KG1 (cell line): ENCODE data around the gene BMP8B.
"Not testable (repeated sequence)": the region's sequence is repeated elsewhere in the genome, so short reads cannot be mapped to it uniquely, and the experiment has no call there.

Experiments used
- DNase-seq: peaks from one replicate; lab custom pipeline; 2025; lab: John Stamatoyannopoulos, UW

BMP8B gene, protein sequence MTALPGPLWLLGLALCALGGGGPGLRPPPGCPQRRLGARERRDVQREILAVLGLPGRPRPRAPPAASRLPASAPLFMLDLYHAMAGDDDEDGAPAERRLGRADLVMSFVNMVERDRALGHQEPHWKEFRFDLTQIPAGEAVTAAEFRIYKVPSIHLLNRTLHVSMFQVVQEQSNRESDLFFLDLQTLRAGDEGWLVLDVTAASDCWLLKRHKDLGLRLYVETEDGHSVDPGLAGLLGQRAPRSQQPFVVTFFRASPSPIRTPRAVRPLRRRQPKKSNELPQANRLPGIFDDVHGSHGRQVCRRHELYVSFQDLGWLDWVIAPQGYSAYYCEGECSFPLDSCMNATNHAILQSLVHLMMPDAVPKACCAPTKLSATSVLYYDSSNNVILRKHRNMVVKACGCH

DNA sequence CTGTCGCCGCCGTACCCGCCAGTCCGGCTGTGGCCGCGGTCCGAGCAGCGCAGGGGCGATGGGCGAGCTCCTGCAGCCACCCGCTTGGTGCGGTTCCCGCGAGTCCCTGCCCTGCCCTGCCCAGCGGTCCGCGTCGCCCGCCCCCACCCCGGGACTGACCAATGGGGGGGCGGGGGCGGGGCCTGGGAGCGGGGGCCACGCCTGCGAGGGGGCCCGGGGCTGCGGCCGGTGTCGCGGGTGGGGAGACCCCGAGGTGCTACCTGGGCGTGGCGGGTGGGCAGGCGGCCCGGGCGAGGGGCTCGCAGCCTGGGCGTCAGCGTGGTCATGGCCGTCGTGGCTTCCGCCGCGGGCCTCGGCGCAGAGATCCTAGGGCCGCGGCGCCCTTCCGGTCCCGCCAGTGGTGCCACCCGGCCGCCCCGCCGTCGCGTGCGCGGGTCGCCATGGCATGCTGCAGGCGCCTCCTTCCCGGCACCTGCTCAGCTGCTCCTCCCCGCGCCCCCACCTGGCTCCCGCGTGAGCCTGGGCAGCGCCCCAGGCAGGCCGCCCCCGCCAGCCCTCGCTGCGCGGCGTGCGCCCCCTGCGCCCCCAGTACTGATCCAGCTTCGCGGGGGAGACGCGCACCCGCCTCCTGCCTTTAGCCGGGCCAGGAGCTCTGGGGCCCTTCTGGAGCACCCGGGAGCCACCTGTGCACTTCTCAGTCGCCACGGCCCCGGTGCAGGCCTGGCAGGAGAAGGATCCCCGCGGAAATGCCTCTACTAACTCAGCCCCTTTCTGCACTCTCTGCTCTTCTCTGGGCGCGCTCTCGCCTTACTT lies at the start of gene BMP8B:
BMP8B (minus strand) TSS at position 108 of the 813 bp plus-strand sequence. CDS start 380 bp downstream, outside the sequence.
- DNase-seq: no peak

DNA sequence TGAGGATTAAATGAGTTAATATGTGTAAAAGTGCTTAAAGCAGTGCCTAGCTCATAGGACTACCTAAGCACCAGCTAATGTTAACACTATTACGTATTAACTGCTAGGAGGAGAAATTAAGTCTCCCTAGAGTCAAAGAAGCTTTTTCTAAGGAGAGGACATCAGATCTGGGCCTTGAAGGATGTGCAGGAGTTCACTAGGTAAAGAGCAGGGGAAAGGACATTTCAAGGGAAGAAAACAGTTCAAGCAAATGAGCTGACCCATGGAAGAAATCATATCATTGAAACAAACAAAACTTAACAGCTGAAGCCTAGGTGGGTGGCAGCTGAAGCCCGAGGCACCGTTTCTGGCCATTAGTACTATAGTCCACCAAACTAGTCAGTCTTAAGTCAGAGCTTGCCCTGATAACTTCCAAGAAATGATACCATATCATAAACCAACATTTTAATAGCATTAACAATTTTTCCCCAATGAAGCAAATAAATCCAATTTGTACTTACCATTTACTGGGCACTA lies 48.0 kb upstream of the BMP8B start:
- no peak for DNase-seq

DNA sequence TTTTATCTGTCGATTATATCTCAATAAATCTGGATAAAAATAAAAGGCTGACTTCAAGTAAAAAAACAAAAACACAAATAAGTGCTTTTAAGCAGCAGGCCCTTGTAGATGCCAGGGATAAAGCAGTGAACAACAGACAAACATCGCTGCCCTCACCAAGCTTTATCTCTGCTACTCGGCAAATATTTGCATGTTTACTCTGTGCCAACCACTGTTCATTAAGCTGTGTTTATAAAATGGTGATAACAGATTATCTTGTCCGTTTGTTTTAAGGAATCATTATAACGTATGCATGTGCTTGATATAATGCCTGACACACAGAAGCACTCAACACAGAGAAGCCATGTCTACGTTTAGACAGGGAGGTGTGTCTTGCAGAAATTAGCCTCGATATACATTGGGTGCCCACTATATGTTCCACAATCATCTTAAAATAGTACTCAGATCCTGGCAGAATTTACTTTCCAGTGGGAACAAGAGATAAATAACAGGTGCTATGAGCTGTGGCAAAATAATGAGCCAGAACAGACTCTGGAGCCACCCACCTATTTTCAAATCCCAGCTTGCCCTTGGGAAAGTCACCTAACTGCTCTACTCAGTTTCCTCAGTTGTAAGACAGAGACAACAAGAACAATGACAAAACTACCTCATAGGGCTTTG lies 47.4 kb upstream of the BMP8B start:
- DNase-seq: no peak

- no peak for DNase-seq
Observed at GRCh38 chr1:39835110-39835509, 46.4 kb upstream of the BMP8B start.

GRCh38 chr1:39833621-39834385 lies 45.1 kb upstream of the BMP8B start:
- DNase-seq: no peak

GRCh38 chr1:39833121-39833520 lies 44.5 kb upstream of the BMP8B start:
- no peak for DNase-seq

DNA sequence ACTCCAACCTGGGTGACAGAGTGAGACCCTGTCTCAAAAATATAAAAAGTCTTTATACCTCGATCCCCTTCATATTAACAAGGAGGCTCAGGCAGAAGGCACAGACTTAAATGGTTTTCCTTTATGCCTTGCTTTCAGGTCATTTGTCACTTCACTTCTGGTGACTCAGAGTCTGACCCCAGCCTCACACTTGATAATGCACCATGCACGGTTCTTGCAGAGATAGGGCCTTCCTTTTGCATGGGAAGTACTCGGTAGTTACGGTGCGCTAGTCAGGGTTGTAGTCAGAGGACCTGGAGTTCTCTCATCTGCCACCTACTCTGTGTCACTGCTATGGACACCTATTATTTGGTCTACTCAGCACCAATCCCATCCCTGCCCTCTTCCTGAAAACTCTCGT lies 43.6 kb upstream of the BMP8B start:
- DNase-seq: no peak

DNA sequence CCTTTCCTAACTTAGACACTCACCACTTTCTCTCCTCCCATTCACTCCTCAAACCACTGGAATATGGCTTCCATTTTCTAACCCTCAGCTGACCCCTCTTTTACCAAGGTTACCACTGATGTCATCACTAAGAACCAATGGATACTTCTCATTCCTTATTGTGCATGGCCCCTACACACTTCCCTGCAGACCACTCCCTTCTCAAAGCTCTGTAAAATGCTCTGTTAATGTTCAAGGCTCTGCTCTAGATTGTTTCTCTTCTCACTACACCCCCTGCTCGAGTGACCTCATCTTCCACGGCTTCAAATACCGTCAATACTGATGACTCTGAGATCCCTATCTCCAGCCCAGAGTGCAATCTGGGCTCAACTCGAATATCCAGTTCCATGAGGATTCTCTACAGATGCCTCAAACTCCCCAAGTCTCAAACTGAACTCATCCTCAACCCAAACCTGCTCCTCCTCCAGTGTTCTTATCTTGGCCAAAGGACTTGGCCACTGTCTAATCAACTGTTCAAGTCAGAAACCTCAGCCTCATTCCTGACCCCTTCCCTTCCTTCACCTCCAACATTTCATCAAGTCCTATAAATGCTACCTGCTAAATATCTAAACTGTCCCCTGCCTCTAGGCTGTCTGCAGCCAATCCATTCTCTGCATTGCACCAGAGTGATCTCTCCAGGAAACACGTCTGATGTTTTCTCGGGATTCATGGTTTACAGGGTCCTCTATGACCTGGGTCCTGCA lies 41.3 kb upstream of the BMP8B start:
- no peak for DNase-seq

DNA sequence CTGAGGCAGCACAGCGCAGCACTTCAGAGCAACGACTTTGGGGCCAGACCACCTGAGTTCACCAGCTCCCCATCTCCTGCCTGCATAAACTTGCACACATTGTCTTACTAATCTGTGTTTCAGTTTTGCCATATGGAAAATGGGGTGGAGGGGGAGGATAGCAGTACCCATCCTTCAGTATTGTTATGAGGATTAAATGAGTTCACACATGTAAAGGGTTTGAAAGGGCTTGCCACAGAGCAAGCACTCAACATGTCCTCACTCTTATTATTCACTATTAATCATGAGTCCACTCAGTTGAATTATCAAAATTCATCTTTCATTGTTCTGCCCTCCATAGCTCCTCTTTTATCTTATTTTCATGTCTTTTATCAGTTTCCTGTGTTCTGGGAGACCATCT lies 40.1 kb upstream of the BMP8B start:
- DNase-seq: no peak

DNA sequence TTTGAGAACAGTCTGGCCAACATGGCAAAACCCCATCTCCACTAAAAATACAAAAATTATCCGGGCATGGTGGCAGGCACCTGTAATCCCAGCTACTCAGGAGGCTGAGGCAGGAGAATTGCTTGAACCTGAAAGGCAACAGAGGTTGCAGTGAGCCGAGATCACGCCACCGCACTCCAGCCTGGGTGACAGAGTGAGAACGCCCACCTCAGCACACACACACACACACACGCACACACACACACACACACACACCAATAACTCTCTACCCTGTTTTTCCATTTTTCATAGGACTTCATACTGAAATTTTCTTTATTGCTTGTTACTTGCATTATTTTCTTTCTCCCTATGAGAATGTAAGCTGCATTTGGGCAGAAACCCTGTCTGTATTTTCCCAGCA lies 39.6 kb upstream of the BMP8B start:
- not testable (repeated sequence) for DNase-seq

DNA sequence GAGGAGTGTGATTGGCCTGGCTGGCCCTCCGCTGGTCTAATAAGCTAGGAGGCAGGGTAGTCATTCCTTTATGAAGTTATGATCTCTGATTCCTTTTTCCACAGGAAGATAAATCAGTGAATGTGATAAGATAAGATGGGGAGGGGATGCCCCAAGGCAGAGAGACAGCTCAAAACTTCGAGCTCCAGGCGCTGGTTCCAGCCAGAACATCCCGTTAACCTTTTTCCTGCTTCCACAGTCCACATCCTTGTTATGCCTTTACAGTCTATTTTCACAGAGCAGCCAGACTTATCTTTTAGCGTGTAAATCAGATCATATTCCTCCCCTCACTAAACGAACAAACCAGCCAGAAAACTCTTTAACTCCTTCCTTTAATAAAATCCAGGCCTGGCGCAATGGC lies 38.5 kb upstream of the BMP8B start:
- DNase-seq: no peak

- no peak for DNase-seq
Observed at GRCh38 chr1:39826583-39826982, 37.9 kb upstream of the BMP8B start.

- DNase-seq: no peak
Observed at GRCh38 chr1:39825432-39825941, 36.8 kb upstream of the BMP8B start.

- not testable (repeated sequence) for DNase-seq
Observed at GRCh38 chr1:39823450-39823849, 34.8 kb upstream of the BMP8B start.

- DNase-seq: no peak
Observed at GRCh38 chr1:39822146-39822545, 33.5 kb upstream of the BMP8B start.

DNA sequence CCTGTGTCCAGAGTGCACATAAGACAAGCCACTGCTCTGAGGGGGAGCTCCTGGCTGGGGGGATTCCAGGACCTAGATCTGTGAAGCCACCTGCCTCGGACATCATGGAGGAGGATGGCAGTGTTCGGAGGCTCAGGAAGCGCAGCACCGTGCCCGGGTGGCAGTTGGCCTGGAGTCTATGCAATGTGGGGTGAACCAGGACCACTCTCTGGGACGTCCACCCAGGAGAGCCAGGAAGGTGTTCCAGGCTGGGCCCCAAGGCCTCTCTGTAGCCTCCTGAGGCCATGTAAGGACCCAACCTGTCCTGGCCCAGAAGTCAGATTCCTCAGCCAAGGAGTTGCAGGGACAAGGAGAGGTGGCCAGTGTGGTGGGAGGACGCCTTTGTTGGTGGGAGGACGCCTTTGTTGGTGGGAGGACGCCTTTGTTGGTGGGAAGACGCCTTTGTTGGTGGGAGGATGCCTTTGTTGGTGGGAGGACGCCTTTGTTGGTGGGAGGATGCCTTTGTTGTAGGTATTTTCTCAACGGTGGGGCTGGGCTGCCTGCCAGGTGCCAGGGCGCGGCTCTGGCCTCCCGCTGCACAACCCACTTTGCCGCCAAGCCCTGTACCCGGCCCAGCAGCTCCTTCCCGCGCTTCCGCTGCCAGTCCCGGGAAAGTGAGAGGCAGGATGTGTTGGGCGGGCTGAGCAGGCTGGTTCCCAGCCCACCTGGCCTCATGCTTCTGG lies 30.6 kb upstream of the BMP8B start:
- no peak for DNase-seq

DNA sequence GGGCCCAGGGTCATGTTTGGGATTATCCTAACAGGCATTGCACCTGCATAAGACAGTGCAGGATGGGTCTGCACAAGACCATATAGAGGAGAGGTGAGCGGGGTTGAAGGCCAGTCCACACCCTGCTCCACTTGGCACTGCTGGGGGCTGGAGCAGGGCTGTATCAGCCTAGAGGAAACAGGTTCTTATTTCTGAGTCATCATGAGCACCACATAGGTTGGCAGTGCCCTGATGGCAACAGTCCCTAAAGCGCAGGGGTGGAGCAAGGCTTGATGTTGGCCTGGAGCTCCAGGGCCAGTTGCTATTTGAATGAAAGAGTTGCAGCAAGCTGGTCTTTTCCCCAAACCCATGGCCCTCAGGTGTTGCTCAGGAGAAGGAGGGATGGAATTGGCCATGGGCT lies 29.8 kb upstream of the BMP8B start:
- no peak for DNase-seq

- not testable (repeated sequence) for DNase-seq
Observed at GRCh38 chr1:39817091-39817932, 28.6 kb upstream of the BMP8B start.

DNA sequence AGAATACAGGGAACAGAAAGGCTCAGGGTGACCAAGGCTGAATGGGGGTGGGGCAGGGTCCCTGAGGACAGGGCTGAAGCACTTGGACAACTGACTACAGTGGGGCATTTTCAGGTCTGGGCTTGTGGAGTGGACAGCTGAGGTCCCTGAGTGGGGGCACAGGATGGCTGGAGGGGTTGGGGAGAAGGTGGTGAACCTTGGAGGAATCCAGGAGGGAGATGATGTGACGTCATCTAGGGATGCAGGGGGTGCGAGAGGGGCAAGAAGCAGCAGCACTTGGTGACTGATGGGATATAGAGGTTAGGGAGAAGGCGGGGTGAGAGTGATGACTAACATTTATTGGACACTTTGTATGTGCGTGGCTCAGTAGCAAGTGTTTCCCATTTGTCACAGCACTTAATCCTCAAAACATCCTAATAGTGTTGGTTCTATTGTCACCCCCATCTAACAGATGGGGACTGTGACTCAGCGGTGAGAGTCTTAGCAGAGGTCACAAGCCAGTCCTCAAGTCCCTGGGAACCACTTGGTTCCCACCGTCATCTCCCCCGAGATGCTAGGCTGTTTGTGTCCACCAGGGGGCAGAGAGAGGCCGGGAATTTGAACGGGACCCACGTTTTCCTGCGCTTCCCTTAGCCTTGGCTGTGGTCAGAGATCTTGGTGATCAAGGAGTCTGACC lies 27.9 kb upstream of the BMP8B start:
- DNase-seq: no peak
